ENCODE data around the gene DEFB129. TPM values are rescaled to one million over a fixed set of nuclear protein-coding genes. Genes with fewer than 3 reads are reported as not detected.
"Not testable (repeated sequence)": the region's sequence is repeated elsewhere in the genome, so short reads cannot be mapped to it uniquely, and the experiment has no call there.

Gene DEFB129
- total and polyA plus RNA-seq, 7 experiments from 2014 or later: not detected

- Mint-ChIP-seq H3K9me3 (no peaks in the 10 kb centered on the region), H3K27ac (no peak overlapping the region), H3K36me3 (no peaks in the 10 kb centered on the region), H3K4me3 (no peak overlapping the region), H3K4me1 (no peaks in the 10 kb centered on the region), H3K27me3 (peaks cover 8 to 55% (median 18%) of the 10 kb centered on the region in 5 donors)
- Histone ChIP-seq H3K4me3 (ENCODE audit: low read length) (no peak overlapping the region), H3K9me3 (ENCODE audit: control insufficient read depth in 2 of 3, low read length in 3 of 3) (no peaks in the 10 kb centered on the region), H3K36me3 (ENCODE audit: control insufficient read depth in 2 of 3, insufficient read depth in 3 of 3, low read length in 3 of 3) (no peaks in the 10 kb centered on the region), H3K27me3 (ENCODE audit: control insufficient read depth in 2 of 2, insufficient read depth in 2 of 2, low read length in 2 of 2) (no peaks in the 10 kb centered on the region), H3K4me1 (ENCODE audit: control insufficient read depth in 2 of 2, insufficient read depth in 2 of 2, low read length in 2 of 2) (no peaks in the 10 kb centered on the region), H3K27ac (ENCODE audit: low read depth, low read length) (no peak overlapping the region)
- CTCF ChIA-PET: interaction anchor here (0.7 to 2.1 kb wide), 3 partner anchors 12 to 47 kb away, joined by 3 to 7 read pairs (median 6); no protein-coding TSS in a partner anchor
- peak in 1 of 9 donors; percentile 7 for DNase-seq
- POLR2A ChIA-PET: no interaction called here
- intact Hi-C loops (cut with micrococcal nuclease): no loop called here
- peak; percentile 29 for ATAC-seq
These were observed 7.6 kb upstream of the DEFB129 start for GRCh38 chr20:219290-220115.

GRCh38 chr20:221258-221830 lies 5.7 kb upstream of the DEFB129 start:
- H3K27ac Mint-ChIP-seq: no peak overlapping the region
- Histone ChIP-seq H3K4me3 (ENCODE audit: low read length) (no peak overlapping the region), H3K9me3 (ENCODE audit: control insufficient read depth in 2 of 3, low read length in 3 of 3) (no peaks in the 10 kb centered on the region), H3K27ac (ENCODE audit: low read depth, low read length) (no peak overlapping the region), H3K4me1 (ENCODE audit: control insufficient read depth in 2 of 2, insufficient read depth in 2 of 2, low read length in 2 of 2) (peaks cover 0 to 4% of the 10 kb centered on the region in 2 donors), H3K27me3 (ENCODE audit: control insufficient read depth in 2 of 2, insufficient read depth in 2 of 2, low read length in 2 of 2) (no peaks in the 10 kb centered on the region), H3K36me3 (ENCODE audit: control insufficient read depth in 2 of 3, insufficient read depth in 3 of 3, low read length in 3 of 3) (no peaks in the 10 kb centered on the region)
- peaks cover 8 to 51% (median 18%) of the 10 kb centered on the region in 5 donors for H3K27me3 Mint-ChIP-seq
- CTCF ChIA-PET: interaction anchor here (0.6 kb wide), 1 partner anchor 19 kb away, joined by 5 read pairs; no protein-coding TSS in a partner anchor
- peaks cover 0 to 5% (median 0%) of the 10 kb centered on the region in 11 donors for H3K9me3 Mint-ChIP-seq
- POLR2A ChIA-PET: interaction anchor here (0.6 kb wide), 1 partner anchor 17 kb away, joined by 3 read pairs; no protein-coding TSS in a partner anchor
- H3K36me3 Mint-ChIP-seq: peaks cover 0 to 4% (median 0%) of the 10 kb centered on the region in 5 donors
- DNase-seq (no peak), ATAC-seq (no peak)
- H3K4me3 Mint-ChIP-seq: no peak overlapping the region
- intact Hi-C loops (cut with micrococcal nuclease): no loop called here
- H3K4me1 Mint-ChIP-seq: peaks cover 0 to 10% (median 7%) of the 10 kb centered on the region in 7 donors

GRCh38 chr20:225879-226278 lies 1.2 kb upstream of the DEFB129 start:
- Mint-ChIP-seq H3K4me1 (peaks cover 8 to 41% (median 29%) of the 10 kb centered on the region in 7 donors), H3K4me3 (peak overlapping the region in 5 of 10 donors; percentile 23 to 52 (median 36)), H3K27ac (peak overlapping the region in 7 of 9 donors; percentile 58 to 95 (median 80)), H3K27me3 (peaks cover 2 to 25% (median 2%) of the 10 kb centered on the region in 5 donors)
- ATAC-seq; H3K27me3 ChIP-seq (ENCODE audit: control insufficient read depth in 2 of 2, insufficient read depth in 2 of 2, low read length in 2 of 2); DNase-seq; H3K36me3 ChIP-seq (ENCODE audit: control insufficient read depth in 2 of 3, insufficient read depth in 3 of 3, low read length in 3 of 3); H3K9me3 Mint-ChIP-seq; H3K27ac ChIP-seq (ENCODE audit: low read depth, low read length); intact Hi-C loops (cut with micrococcal nuclease); H3K36me3 Mint-ChIP-seq; H3K4me3 ChIP-seq (ENCODE audit: low read length); H3K9me3 ChIP-seq (ENCODE audit: control insufficient read depth in 2 of 3, low read length in 3 of 3): not testable (repeated sequence)
- CTCF ChIA-PET: interaction anchor here (1.4 kb wide), 2 partner anchors 40 to 105 kb away, joined by 5 read pairs; no protein-coding TSS in a partner anchor
- peaks cover 0 to 26% of the 10 kb centered on the region in 2 donors for H3K4me1 ChIP-seq (ENCODE audit: control insufficient read depth in 2 of 2, insufficient read depth in 2 of 2, low read length in 2 of 2)
- POLR2A ChIA-PET: interaction anchor here (0.7 to 1.0 kb wide), 3 partner anchors 16 to 99 kb away, joined by 3 read pairs; partner anchors contain the start of genes DEFB132 and SOX12

GRCh38 chr20:227439-228105 lies 514 bp downstream of the DEFB129 start:
- H3K4me1 ChIP-seq (ENCODE audit: control insufficient read depth in 2 of 2, insufficient read depth in 2 of 2, low read length in 2 of 2): peaks cover 0 to 26% of the 10 kb centered on the region in 2 donors
- intact Hi-C loops (cut with micrococcal nuclease): no loop called here
- CTCF ChIA-PET: interaction anchor here (0.6 to 1.2 kb wide), 5 partner anchors 10 to 102 kb away, joined by 4 to 6 read pairs (median 5); partner anchors contain the start of gene DEFB132
- ATAC-seq: peak; percentile 69
- no peaks in the 10 kb centered on the region for H3K27me3 ChIP-seq (ENCODE audit: control insufficient read depth in 2 of 2, insufficient read depth in 2 of 2, low read length in 2 of 2)
- H3K36me3 Mint-ChIP-seq: peaks cover 0 to 4% (median 0%) of the 10 kb centered on the region in 5 donors
- no peaks in the 10 kb centered on the region for H3K9me3 ChIP-seq (ENCODE audit: control insufficient read depth in 2 of 3, low read length in 3 of 3)
- POLR2A ChIA-PET: interaction anchor here (0.5 to 2.6 kb wide), 5 partner anchors 9 to 73 kb away, joined by 4 to 7 read pairs (median 5); no protein-coding TSS in a partner anchor
- H3K4me3 ChIP-seq (ENCODE audit: low read length): no peak overlapping the region
- peak overlapping the region; percentile 44 for H3K27ac ChIP-seq (ENCODE audit: low read depth, low read length)
- H3K4me3 Mint-ChIP-seq: peak overlapping the region in 8 of 10 donors; percentile 14 to 69 (median 42)
- peaks cover 0 to 13% (median 0%) of the 10 kb centered on the region in 5 donors for H3K27me3 Mint-ChIP-seq
- DNase-seq: peak in 7 of 9 donors; percentile 11 to 55 (median 47)
- peaks cover 8 to 41% (median 29%) of the 10 kb centered on the region in 7 donors for H3K4me1 Mint-ChIP-seq
- H3K9me3 Mint-ChIP-seq: peaks cover 0 to 5% (median 0%) of the 10 kb centered on the region in 11 donors
- peak overlapping the region; percentile 46 to 95 (median 80) for H3K27ac Mint-ChIP-seq
- no peaks in the 10 kb centered on the region for H3K36me3 ChIP-seq (ENCODE audit: control insufficient read depth in 2 of 3, insufficient read depth in 3 of 3, low read length in 3 of 3)

GRCh38 chr20:235891-236290 lies 8.8 kb downstream of the DEFB129 start:
- Mint-ChIP-seq H3K36me3 (no peaks in the 10 kb centered on the region), H3K27ac (peak overlapping the region in 4 of 9 donors; percentile 39 to 91 (median 84)), H3K4me1 (peaks cover 9 to 33% (median 27%) of the 10 kb centered on the region in 7 donors), H3K27me3 (no peaks in the 10 kb centered on the region), H3K9me3 (no peaks in the 10 kb centered on the region), H3K4me3 (peak overlapping the region in 3 of 10 donors; percentile 38 to 85 (median 82))
- ChIA-PET POLR2A (no interaction called here), CTCF (no interaction called here)
- intact Hi-C loops (cut with micrococcal nuclease): no loop called here
- no peaks in the 10 kb centered on the region for H3K9me3 ChIP-seq (ENCODE audit: control insufficient read depth in 2 of 3, low read length in 3 of 3)
- DNase-seq: no peak
- H3K36me3 ChIP-seq (ENCODE audit: control insufficient read depth in 2 of 3, insufficient read depth in 3 of 3, low read length in 3 of 3): no peaks in the 10 kb centered on the region
- H3K4me1 ChIP-seq (ENCODE audit: control insufficient read depth in 2 of 2, insufficient read depth in 2 of 2, low read length in 2 of 2): peaks cover 0 to 21% of the 10 kb centered on the region in 2 donors
- no peak for ATAC-seq
- H3K4me3 ChIP-seq (ENCODE audit: low read length): no peak overlapping the region
- H3K27ac ChIP-seq (ENCODE audit: low read depth, low read length): no peak overlapping the region
- no peaks in the 10 kb centered on the region for H3K27me3 ChIP-seq (ENCODE audit: control insufficient read depth in 2 of 2, insufficient read depth in 2 of 2, low read length in 2 of 2)

GRCh38 chr20:237489-237888 lies 10.4 kb downstream of the DEFB129 start:
- peaks cover 0 to 21% of the 10 kb centered on the region in 2 donors for H3K4me1 ChIP-seq (ENCODE audit: control insufficient read depth in 2 of 2, insufficient read depth in 2 of 2, low read length in 2 of 2)
- no peaks in the 10 kb centered on the region for H3K9me3 ChIP-seq (ENCODE audit: control insufficient read depth in 2 of 3, low read length in 3 of 3)
- POLR2A ChIA-PET: interaction anchor here (0.7 to 1.3 kb wide), 3 partner anchors 9 to 30 kb away, joined by 3 to 7 read pairs (median 4); partner anchors contain the start of gene DEFB129
- CTCF ChIA-PET: interaction anchor here (0.8 to 1.5 kb wide), 3 partner anchors 27 to 93 kb away, joined by 3 to 4 read pairs (median 3); no protein-coding TSS in a partner anchor
- Mint-ChIP-seq H3K4me1 (peaks cover 9 to 33% (median 27%) of the 10 kb centered on the region in 7 donors), H3K36me3 (no peaks in the 10 kb centered on the region), H3K4me3 (peak overlapping the region; percentile 72 to 90 (median 83)), H3K27ac (peak overlapping the region; percentile 77 to 94 (median 87)), H3K9me3 (no peaks in the 10 kb centered on the region), H3K27me3 (peaks cover 0 to 9% (median 0%) of the 10 kb centered on the region in 5 donors)
- intact Hi-C loops (cut with micrococcal nuclease): no loop called here
- no peaks in the 10 kb centered on the region for H3K27me3 ChIP-seq (ENCODE audit: control insufficient read depth in 2 of 2, insufficient read depth in 2 of 2, low read length in 2 of 2)
- peak overlapping the region; percentile 55 for H3K27ac ChIP-seq (ENCODE audit: low read depth, low read length)
- H3K36me3 ChIP-seq (ENCODE audit: control insufficient read depth in 2 of 3, insufficient read depth in 3 of 3, low read length in 3 of 3): no peaks in the 10 kb centered on the region
- DNase-seq: peak in 5 of 9 donors; percentile 6 to 60 (median 16)
- peak; percentile 83 for ATAC-seq
- H3K4me3 ChIP-seq (ENCODE audit: low read length): peak overlapping the region; percentile 21
